Endothelial cell of umbilical vein (primary cell): ENCODE measurements around the gene MTG1. TPM values are rescaled to one million over a fixed set of nuclear protein-coding genes. Genes with fewer than 3 reads are reported as not detected.

Experiments
- BruUV-seq: library from RNA; stranded (reverse); fragments of 400-500 nt; replicated peaks from 2 replicates; lab custom pipeline; 2021; lab: Mats Ljungman, UMichigan
- CTCF ChIA-PET: fragments of 300-600, 350-600 bp; sonication (Branson Sonifier 250); formaldehyde crosslinking; loops from one replicate; lab custom pipeline; 2021; ENCODE audit warnings: antibody characterized with exemption, inconsistent platforms; lab: Charles Lee
- POLR2A ChIA-PET: fragments of 300-600, 350-600 bp; sonication (Branson Sonifier 250); formaldehyde crosslinking; loops from one replicate; lab custom pipeline; 2021; ENCODE audit warnings: antibody characterized with exemption, inconsistent platforms; lab: Charles Lee
- DNase-seq: peaks from one replicate; pipeline ENCODE4 v3.0.0-alpha.2; 2011; ENCODE audit warnings: low read depth, low spot score
- FAIRE-seq: peaks from 2 replicates; lab custom pipeline; 2011; peaks lifted over from hg19 to GRCh38; lab: Jason Lieb, UNC
- H2AFZ ChIP-seq: 2 replicates; pipeline ENCODE4 v1.6.0; 2012; ENCODE audit warnings: low read depth, low read length, control low read depth, inconsistent platforms
- H3K27ac ChIP-seq: 2 replicates; pipeline ENCODE4 v1.5.1; 2011; ENCODE audit warnings: low read depth, mild to moderate bottlenecking, control low read depth, low read length, moderate library complexity; ENCODE audit not compliant: insufficient read depth
- H3K27me3 ChIP-seq, 2 experiments: 2 replicates each; pipeline versions ENCODE4 v1.6.0 to v1.6.1; 2011; ENCODE audit warnings: low read length in 2 of 2, mixed read lengths in 1 of 2; ENCODE audit not compliant: control insufficient read depth in 2 of 2, insufficient read depth in 2 of 2
- H3K36me3 ChIP-seq, 2 experiments: 2 replicates in 1 of 2; 3 replicates in 1 of 2; pipeline ENCODE4 v1.5.1; 2011; ENCODE audit warnings: low read length in 2 of 2, mild to moderate bottlenecking in 1 of 2, moderate library complexity in 1 of 2; ENCODE audit not compliant: control insufficient read depth in 2 of 2, insufficient read depth in 2 of 2; ENCODE audit errors: extremely low read depth in 1 of 2
- H3K4me1 ChIP-seq: 3 replicates; pipeline ENCODE4 v1.5.1; 2011; ENCODE audit warnings: mild to moderate bottlenecking, low read length; ENCODE audit not compliant: control insufficient read depth, insufficient read depth; ENCODE audit errors: extremely low read depth
- H3K4me2 ChIP-seq: 2 replicates; pipeline ENCODE4 v1.6.1; 2011; ENCODE audit warnings: low read length, control low read depth, mixed read lengths; ENCODE audit not compliant: insufficient read depth
- H3K4me3 ChIP-seq, 3 experiments: fragments of 200-600 bp in 1 of 3; sonication (generic), shearing (Covaris generic) in 1 of 3; replicated peaks in 1 of 3; 2 replicates each; pipeline ENCODE4 v1.5.1; 2011 to 2016; ENCODE audit warnings: control low read depth in 3 of 3, low read length in 3 of 3, mild to moderate bottlenecking in 2 of 3, inconsistent platforms in 1 of 3, low read depth in 1 of 3, moderate library complexity in 1 of 3; ENCODE audit not compliant: insufficient read depth in 1 of 3
- H3K79me2 ChIP-seq: 2 replicates; pipeline ENCODE4 v1.6.0; 2012; ENCODE audit warnings: low read length, inconsistent platforms; ENCODE audit not compliant: control insufficient read depth, insufficient read depth
- H3K9ac ChIP-seq: replicated peaks from 2 replicates; pipeline ENCODE3; 2011; ENCODE audit warnings: low read length, control low read depth; ENCODE audit not compliant: insufficient read depth; ENCODE audit errors: extremely low read depth
- H3K9me1 ChIP-seq: replicated peaks from 3 replicates; pipeline ENCODE4 v1.6.0; 2011; ENCODE audit warnings: mild to moderate bottlenecking, low read length; ENCODE audit not compliant: control insufficient read depth, insufficient read depth; ENCODE audit errors: extremely low read depth
- H3K9me3 ChIP-seq: replicated peaks from 2 replicates; pipeline ENCODE4 v1.5.1; 2012; ENCODE audit warnings: low read length, inconsistent platforms; ENCODE audit not compliant: control insufficient read depth, insufficient read depth
- H4K20me1 ChIP-seq: replicated peaks from 2 replicates; pipeline ENCODE3; 2011; ENCODE audit warnings: mild to moderate bottlenecking, low read length; ENCODE audit not compliant: control insufficient read depth, insufficient read depth; ENCODE audit errors: extremely low read depth
- CTCF ChIP-seq, 2 donors: IDR thresholded peaks; 1 replicate in 1 of 2; 2 replicates in 1 of 2; pipeline ENCODE4 v1.5.1; 2011; ENCODE audit warnings: low read length in 2 of 2, mild to moderate bottlenecking in 2 of 2, moderate library complexity in 2 of 2, control low read depth in 1 of 2, inconsistent platforms in 1 of 2, low read depth in 1 of 2; ENCODE audit not compliant: insufficient read depth in 1 of 2; ENCODE audit errors: extremely low read depth in 1 of 2
- EZH2 ChIP-seq: IDR thresholded peaks from 2 replicates; pipeline ENCODE4 v1.6.1; 2012; ENCODE audit warnings: borderline replicate concordance, low read depth, mild to moderate bottlenecking, moderate library complexity, low read length, inconsistent platforms; ENCODE audit not compliant: severe bottlenecking
- FOS ChIP-seq: IDR thresholded peaks from 2 replicates; pipeline ENCODE4 v1.6.1; 2011; ENCODE audit warnings: mild to moderate bottlenecking, low read length, moderate library complexity, borderline replicate concordance; ENCODE audit not compliant: insufficient read depth
- GATA2 ChIP-seq: IDR thresholded peaks from 2 replicates; pipeline ENCODE4 v1.7.0; 2011; ENCODE audit warnings: low read depth, mild to moderate bottlenecking, moderate library complexity, mixed read lengths, low read length; ENCODE audit not compliant: insufficient read length, insufficient read depth
- JUN ChIP-seq: IDR thresholded peaks from 2 replicates; pipeline ENCODE4 v1.6.1; 2011; ENCODE audit warnings: borderline replicate concordance, low read depth; ENCODE audit not compliant: insufficient read length, insufficient read depth
- MAX ChIP-seq: IDR thresholded peaks from 2 replicates; pipeline ENCODE4 v1.6.1; 2011; ENCODE audit not compliant: insufficient read depth, insufficient read length
- MYC ChIP-seq: IDR thresholded peaks from one replicate; pipeline ENCODE4 v1.6.1; 2011; ENCODE audit warnings: mild to moderate bottlenecking, low read depth, low read length
- POLR2A ChIP-seq: IDR thresholded peaks from 2 replicates; pipeline ENCODE4 v1.6.1; 2012; ENCODE audit warnings: low read depth, mild to moderate bottlenecking, control low read depth, low read length
- POLR2AphosphoS5 ChIP-seq: IDR thresholded peaks from 2 replicates; pipeline ENCODE4 v1.6.1; 2012; ENCODE audit warnings: low read depth, mild to moderate bottlenecking, control low read depth, low read length, moderate library complexity; ENCODE audit not compliant: insufficient read depth
- dilution Hi-C: fragments of 300-500 bp; cut with MboI; formaldehyde crosslinking; loops from one replicate; pipeline ENCODE4 v1.15.0; 2019; ENCODE audit warnings: low sequenced_read_pairs; ENCODE audit not compliant: extremely low pct_ligation_motif_present
- intact Hi-C: fragments of 100-400 bp; cut with micrococcal nuclease; formaldehyde crosslinking; loops from one replicate; pipeline ENCODE4 v1.10.0; 2022
- polyA plus RNA-seq, 4 experiments: library from polyadenylated mRNA; depleted of rRNA in 3 of 4; stranded (reverse) in 3 of 4; unstranded in 1 of 4; fragments of >200 nt; gene quantifications; 2 replicates each; pipeline versions ENCODE4 v1.2.1 to v1.2.3, GENCODE V29; 2011 to 2012; ENCODE audit warnings: missing spikeins in 1 of 4
- total RNA-seq: library from RNA; stranded (reverse); gene quantifications from 2 replicates; pipeline ENCODE4 v1.2.3, GENCODE V29; 2021

MTG1 gene
- total and polyA plus RNA-seq, 2 donors (not counting 3 experiments of a cell fraction or from before 2014, with no cell fraction given), result 66.5 to 91.6 TPM

- H3K27me3 ChIP-seq, result no peaks in the 10 kb centered on the region
- CTCF ChIA-PET, result interaction anchor here (1.0 to 1.1 kb wide), 2 partner anchors 28 to 32 kb away, joined by 3 to 4 read pairs; no protein-coding TSS in a partner anchor
- H3K79me2 ChIP-seq, result no peaks in the 10 kb centered on the region
- no TSS peak for BruUV-seq
- no peak overlapping the region for H2AFZ ChIP-seq
- no peak overlapping the region for H3K4me2 ChIP-seq
- dilution Hi-C loops, result no loop called here
- no peak for DNase-seq
- FAIRE-seq, result no peak
- no peak overlapping the region for H3K4me3 ChIP-seq
- H3K27ac ChIP-seq, result no peak overlapping the region
- no peaks in the 10 kb centered on the region for H4K20me1 ChIP-seq
- intact Hi-C loops, result no loop called here
- peaks cover 0 to 26% of the 10 kb centered on the region in 2 experiments for H3K36me3 ChIP-seq
- no peak for TF ChIP-seq FOS
- TF ChIP-seq CTCF (IDR thresholded peaks at IDR 0.05; ENCODE audit: extremely low read depth in 1 of 2, insufficient read depth in 1 of 2, low read depth in 1 of 2, low read length in 2 of 2), result no peak
- TF ChIP-seq POLR2AphosphoS5, result no peak
- TF ChIP-seq MAX, result no peak
- no peak for TF ChIP-seq MYC
- no peak for TF ChIP-seq POLR2A
- TF ChIP-seq JUN, result no peak
- no peak for TF ChIP-seq GATA2
- TF ChIP-seq EZH2, result no peak
- no peaks in the 10 kb centered on the region for H3K9me3 ChIP-seq
- no peaks in the 10 kb centered on the region for H3K9me1 ChIP-seq
- POLR2A ChIA-PET, result interaction anchor here (1.0 kb wide), 1 partner anchor 11 kb away, joined by 4 read pairs; the partner anchor contains the start of gene ECHS1
- H3K4me1 ChIP-seq, result peaks cover 3% of the 10 kb centered on the region
- H3K9ac ChIP-seq, result no peak overlapping the region
Measured at GRCh38 chr10:133361773-133362441, 32.0 kb upstream of the MTG1 start.
